Hindlimb muscle (tissue), 1 donor: ENCODE data around the gene SLC26A2. TPM values are rescaled to one million over a fixed set of nuclear protein-coding genes. Genes with fewer than 3 reads are reported as not detected.

Experiments used
- polyA plus RNA-seq: library from polyadenylated mRNA; unstranded; fragments of 120-200 nt; gene quantifications from one replicate; pipeline ENCODE4 v1.2.1, GENCODE V29; 2013; ENCODE audit not compliant: insufficient read length

Gene SLC26A2
- polyA plus RNA-seq, 1 donor: 8.6 TPM

Other genes starting within 250 kb of the SLC26A2 start
- 8.9 TPM for gene PPARGC1B, start 230.4 kb upstream of the SLC26A2 start, polyA plus RNA-seq
- gene PDE6A, start 16.0 kb upstream of the SLC26A2 start, polyA plus RNA-seq: 0.09 TPM
- gene TIGD6, start 39.9 kb downstream of the SLC26A2 start, polyA plus RNA-seq: 2.2 TPM
- gene HMGXB3, start 40.0 kb downstream of the SLC26A2 start, polyA plus RNA-seq: 22.5 TPM
- gene CSF1R, start 125.8 kb downstream of the SLC26A2 start, polyA plus RNA-seq: 45.1 TPM
- 174 TPM for gene PDGFRB, start 195.1 kb downstream of the SLC26A2 start, polyA plus RNA-seq
- 0.19 TPM for gene CDX1, start 206.0 kb downstream of the SLC26A2 start, polyA plus RNA-seq
- 0.22 TPM for gene SLC6A7, start 229.3 kb downstream of the SLC26A2 start, polyA plus RNA-seq